ENCODE results near the gene UNCX.

Gene UNCX

DNA sequence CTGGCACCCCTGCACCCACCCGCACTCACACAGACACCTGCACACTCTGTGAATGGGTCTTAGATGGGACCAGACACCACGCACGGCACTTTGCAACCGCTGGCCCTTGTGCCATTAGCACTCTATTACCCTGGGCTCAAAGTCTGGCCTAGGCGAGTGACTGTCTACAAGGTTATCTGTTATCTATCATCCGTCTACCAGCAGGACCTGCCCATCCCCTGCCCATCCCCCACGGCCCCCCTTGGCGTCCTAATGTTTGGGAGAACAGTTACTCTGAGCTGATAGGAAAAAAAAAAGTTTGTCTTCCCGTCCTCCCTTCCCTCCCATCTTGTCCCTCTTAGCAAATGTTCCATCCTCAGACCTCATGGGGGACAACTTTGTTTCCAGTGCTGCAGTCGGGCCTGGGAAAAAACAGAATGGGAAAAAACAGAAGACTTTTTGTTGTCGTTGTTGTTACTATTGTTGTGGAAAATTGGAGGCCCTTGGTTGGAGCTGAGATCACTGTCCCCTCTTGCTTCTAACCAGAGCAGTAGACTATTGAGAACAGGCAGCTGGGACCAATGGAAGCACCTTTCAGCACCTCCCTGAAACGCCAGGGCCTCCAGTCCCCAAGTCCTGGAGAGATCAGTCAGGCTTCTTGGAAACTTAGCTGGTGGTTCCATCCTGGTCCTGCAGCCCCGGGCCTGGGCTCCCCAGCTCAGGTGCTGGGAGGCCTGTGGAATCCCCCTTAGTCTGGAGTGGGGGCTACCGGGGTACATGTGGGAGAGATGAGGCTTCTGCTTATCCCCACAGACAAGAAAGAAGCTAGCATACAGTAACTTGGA is 12.2 kb downstream of the UNCX start:
- DNase-seq, result no peak

- DNase-seq, result no peak
Measured at GRCh38 chr7:1245524-1246050, 12.9 kb downstream of the UNCX start.

DNA sequence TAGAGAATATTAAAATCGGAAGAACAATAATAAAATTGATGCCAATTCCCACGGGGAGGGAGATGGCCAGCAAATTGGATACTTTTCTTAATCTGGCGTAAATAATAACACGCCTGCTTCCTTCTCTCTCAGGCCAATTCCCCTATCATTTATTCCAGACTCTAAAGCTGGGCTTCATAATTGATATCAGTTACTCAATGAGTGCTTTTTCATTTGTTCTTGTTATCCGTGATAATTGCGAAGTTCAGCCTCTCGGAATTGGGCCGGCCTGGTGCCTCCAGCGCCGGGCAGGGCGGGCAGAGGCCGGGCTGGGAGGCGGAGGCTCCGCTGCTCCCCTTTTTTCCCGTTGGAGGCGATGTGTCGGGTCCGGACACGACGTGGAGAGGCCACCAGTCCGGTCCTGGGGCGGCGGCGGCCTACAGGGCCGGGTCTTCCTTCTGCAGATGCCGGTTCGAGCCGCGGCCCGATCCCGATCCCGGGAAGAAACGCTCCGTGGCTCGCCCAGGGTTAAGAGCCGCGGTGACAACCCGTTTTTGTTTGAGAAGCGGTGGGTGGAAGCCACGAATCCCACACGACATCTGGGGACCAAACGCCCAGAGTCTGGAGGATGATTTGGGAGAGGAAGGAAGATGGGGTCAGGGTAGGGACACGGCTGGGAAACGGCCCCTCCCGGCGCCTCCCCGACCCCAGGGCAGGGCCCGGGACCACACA is 13.6 kb downstream of the UNCX start:
- DNase-seq, result no peak

GRCh38 chr7:1246871-1247526 is 14.3 kb downstream of the UNCX start:
- no peak for DNase-seq

DNA sequence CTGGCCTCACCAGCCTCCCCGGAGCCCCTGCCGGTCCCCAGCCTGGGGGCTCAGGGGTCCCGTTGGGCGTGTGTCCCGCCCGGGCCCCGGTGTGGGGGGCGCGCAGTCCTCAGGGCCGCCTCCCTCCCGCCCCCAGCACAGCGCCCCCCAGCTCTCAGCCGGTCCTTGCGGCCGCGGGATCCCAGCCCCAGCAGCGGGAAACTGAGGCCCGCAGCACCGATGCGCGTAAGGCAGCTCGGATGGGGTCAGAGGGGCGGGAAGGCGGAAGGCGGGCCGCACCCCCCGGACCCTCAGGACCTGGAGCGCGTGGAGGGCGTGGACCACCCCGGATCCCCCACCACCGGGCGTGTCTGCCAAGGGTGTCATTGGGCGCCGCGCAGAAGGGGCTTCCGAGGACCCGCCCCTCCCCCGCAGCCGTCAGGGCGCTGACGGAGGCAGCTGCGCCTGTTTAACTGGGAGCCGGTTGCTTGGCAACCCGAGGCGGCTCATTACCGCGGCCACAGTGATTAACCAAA is 14.9 kb downstream of the UNCX start:
- no peak for DNase-seq

DNA sequence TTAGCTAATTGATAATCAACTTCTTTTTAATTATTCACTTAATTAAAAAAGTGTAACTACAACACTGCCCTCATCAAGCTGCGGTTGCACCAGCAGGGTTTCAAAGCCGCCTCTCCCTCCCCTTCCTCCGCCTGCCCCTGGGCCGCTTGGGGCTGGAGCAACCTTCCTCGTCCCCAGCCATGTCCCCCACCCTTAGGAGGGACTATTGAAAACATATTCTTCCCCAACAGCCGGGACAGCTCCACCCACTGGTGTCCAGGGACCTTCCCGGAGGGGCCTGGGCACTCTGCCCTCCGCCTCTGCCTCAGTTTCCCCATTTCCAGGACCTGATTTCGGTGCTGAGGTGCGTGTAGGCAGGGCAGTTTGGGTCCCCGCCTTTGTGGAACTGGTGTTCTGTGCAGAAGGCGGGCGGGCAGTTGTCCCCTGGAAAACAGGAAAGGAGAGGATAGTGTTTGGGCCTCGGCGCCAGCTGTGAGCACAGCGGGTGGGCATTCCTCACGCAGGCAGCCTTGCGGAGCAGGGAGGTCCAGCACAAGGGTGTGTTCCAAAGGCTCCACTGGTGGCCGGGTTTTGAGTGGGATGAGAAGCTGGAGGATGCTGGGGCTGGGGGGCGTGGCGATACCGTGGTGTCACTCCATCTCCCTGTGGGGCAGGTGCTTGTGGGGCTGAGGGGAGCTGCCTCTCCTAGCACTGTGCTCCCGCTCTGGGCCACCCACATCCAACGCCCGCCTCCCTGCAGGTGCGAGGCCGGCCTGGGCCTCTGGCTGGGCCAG is 15.7 kb downstream of the UNCX start:
- DNase-seq, result no peak

DNA sequence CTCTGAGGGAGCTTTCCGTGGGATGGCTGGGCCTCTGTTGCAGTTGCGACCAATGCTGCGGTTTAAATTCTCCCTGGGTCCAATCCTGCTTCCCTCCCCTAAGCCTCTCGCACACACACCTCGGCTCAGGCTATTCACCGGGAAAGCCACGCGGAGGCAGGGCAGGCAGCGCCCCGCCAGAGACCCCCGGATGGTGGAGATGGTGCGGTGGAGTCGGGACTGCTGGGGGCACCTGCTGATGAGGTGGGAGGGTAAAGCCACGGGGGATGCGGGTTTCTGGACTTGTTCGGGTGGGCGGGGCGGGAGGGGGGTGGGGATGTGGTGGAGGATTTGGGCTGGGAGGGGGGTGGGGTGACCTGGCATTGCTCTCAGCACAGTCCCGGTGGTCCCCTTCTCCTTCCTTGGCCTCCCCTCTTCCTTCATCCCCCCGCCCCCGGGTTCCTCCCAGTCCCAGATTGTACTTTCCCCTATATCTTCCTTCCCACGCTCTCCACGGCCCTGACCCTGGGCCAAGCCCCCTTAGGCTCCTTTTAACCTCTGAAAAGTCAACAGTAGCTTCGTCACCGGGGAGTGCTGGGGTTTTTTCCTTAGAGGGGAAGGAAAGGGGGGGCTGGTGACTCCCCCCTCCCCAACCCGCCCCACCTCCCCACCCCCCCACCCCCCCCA is 16.4 kb downstream of the UNCX start:
- DNase-seq, result no peak

- no peak for DNase-seq
Measured at GRCh38 chr7:1249731-1250130, 17.1 kb downstream of the UNCX start.

GRCh38 chr7:1250901-1251300 is 18.2 kb downstream of the UNCX start:
- no peak for DNase-seq

DNA sequence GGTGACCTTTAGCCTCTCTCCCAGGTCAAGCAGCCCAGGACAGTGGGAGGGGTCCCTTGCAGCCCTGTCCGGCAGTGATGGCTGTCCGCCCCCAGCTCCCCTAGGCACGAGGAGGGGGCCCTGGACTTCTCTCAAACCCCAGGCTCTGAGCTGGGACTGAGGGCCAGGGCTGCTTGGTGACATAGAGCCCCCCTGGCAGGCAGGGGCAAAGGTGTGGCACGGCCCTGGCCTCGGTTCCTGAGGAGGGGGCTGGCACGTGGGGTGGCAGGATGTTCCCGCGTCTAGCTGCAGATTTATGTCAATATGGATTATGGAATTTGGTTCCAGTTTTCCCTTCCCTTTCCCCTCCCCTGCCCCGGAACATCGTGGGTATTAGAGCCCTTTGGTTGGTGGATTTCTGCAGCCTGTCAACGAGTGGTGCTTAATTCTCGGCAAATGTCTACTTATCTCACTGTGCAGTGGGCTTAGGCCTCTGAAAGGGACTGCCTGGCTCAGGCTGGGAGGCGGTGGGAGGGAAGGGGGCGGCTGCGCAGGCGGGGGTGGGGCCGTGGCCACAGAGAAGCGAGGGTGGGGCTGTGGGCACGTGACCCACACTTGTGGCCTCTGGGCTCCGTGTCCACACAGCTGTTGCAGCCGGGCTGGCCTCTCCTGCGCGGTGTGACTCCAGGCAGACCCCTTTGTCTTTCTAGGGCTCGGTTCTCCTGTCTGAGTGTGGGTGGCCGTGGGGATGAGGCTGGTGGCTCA is 19.3 kb downstream of the UNCX start:
- no peak for DNase-seq

- DNase-seq, result no peak
Measured at GRCh38 chr7:1252540-1253090, 19.9 kb downstream of the UNCX start.

- no peak for DNase-seq
Measured at GRCh38 chr7:1253681-1254181, 21.1 kb downstream of the UNCX start.

GRCh38 chr7:1254281-1255079 is 21.8 kb downstream of the UNCX start:
- no peak for DNase-seq

DNA sequence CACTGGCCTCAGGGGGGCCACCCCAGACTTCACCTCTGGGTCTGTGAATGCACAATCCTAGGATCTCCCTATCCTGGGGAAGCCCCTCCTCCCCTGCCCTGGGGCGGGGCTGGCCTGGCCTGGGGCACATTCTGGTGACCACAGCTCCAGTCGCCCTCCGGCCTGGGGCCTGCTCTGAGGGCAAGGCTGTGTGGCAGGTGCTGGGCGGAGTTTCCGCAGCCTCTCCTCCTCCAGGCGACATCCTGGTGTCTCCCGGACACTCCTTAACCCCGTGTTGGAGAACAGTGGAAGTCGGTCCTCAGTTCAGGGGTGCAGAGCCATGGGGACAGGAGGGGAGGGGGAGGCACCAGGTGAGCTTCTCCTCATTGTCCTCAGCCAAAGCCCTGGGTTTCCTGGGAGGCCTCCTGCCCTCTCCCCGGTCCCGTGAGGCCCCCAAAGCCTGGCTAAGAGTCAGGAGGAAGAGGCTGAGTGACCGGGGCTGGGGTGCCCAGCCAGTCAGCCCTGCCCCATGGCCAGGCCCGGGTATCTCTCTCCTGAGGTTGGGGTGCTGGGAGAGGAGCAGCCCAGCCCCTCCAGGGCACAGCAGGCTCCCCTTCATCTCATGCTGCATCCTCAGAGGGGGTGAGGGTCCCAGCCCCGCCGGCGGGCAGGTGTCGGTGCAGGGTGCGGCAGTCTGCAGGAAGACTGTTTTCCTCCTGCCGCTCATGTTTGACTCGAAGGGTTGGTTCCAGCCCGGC is 22.6 kb downstream of the UNCX start:
- DNase-seq, result no peak

GRCh38 chr7:1255817-1256340 is 23.2 kb downstream of the UNCX start:
- DNase-seq, result no peak

DNA sequence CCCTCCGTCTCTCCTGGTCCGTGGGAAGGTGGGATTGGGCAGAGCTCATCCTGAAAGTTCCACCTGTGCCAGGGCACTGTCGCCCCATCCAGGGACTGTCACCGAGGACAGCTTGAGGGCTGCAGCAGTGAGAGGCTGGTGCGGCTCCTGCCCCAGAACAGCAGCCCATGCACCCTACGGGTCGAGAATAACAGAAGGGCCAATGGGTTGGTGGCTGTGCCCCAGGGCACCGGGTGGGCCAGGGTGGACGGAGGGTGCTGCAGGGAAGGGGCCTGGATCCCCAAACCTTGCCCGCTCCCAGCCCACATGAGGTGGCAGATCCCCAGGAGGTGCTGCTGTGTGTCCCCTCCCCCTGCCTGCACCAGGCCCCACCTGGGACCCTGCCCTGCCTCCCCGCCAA is 23.9 kb downstream of the UNCX start:
- no peak for DNase-seq

GRCh38 chr7:1257221-1257620 is 24.5 kb downstream of the UNCX start:
- DNase-seq, result no peak

- no peak for DNase-seq
Measured at GRCh38 chr7:1257863-1258262, 25.2 kb downstream of the UNCX start.
